Kidney (tissue), 14 donors: ENCODE results near the gene CMTM8. TPM values are rescaled to one million over a fixed set of nuclear protein-coding genes. Genes with fewer than 3 reads are reported as not detected.

Experiments
- DNase-seq, 5 donors: peaks; one replicate each; pipeline ENCODE4 v3.0.0-alpha.2; 2013 to 2020
- FAIRE-seq: peaks from 2 replicates; lab custom pipeline; 2012; peaks lifted over from hg19 to GRCh38; lab: Jason Lieb, UNC
- H3K27ac ChIP-seq, 2 donors: one replicate each; pipeline ENCODE4 v1.7.0; 2013; ENCODE audit warnings: low read depth in 2 of 2, low read length in 2 of 2, inconsistent platforms in 1 of 2
- H3K27me3 ChIP-seq: one replicate; pipeline ENCODE4 v1.7.1; 2013; ENCODE audit warnings: low read length, inconsistent platforms; ENCODE audit not compliant: control insufficient read depth, insufficient read depth
- H3K36me3 ChIP-seq, 3 donors: one replicate each; pipeline versions ENCODE4 v1.7.0 to v1.7.1; 2013; ENCODE audit warnings: low read length in 3 of 3, control low read depth in 1 of 3, inconsistent platforms in 1 of 3; ENCODE audit not compliant: insufficient read depth in 3 of 3, control insufficient read depth in 2 of 3
- H3K4me1 ChIP-seq, 3 donors: one replicate each; pipeline versions ENCODE4 v1.7.0 to v1.7.1; 2013; ENCODE audit warnings: low read length in 3 of 3, inconsistent platforms in 1 of 3, low read depth in 1 of 3; ENCODE audit not compliant: control insufficient read depth in 2 of 3, insufficient read depth in 2 of 3
- H3K4me3 ChIP-seq, 3 donors: one replicate each; pipeline versions ENCODE4 v1.7.0 to v1.8.1; 2013; ENCODE audit warnings: low read length in 3 of 3, control low read depth in 1 of 3, inconsistent platforms in 1 of 3
- H3K9ac ChIP-seq, 3 donors: one replicate each; pipeline versions ENCODE4 v1.7.0 to v1.7.1; 2013; ENCODE audit warnings: low read length in 3 of 3, control low read depth in 1 of 3, inconsistent platforms in 1 of 3
- H3K9me3 ChIP-seq, 3 donors: one replicate each; pipeline versions ENCODE4 v1.7.0 to v1.7.1; 2013; ENCODE audit warnings: low read length in 3 of 3, control low read depth in 1 of 3, inconsistent platforms in 1 of 3; ENCODE audit not compliant: control insufficient read depth in 2 of 3, insufficient read depth in 1 of 3
- intact Hi-C: fragments of 100-400 bp; cut with DNase I; formaldehyde crosslinking; loops from one replicate; pipeline ENCODE4 v1.11.1; 2022
- polyA plus RNA-seq: library from polyadenylated mRNA; stranded (reverse); fragments of 350-450 nt; fragmentation: Illumina TruSeq; extraction: RNeasy Lipid Tissue Mini Kit (QIAGEN cat#74804); gene quantifications from one replicate; pipeline ENCODE4 v1.2.3, GENCODE V29; 2014; ENCODE audit warnings: low read depth, low replicate concordance; ENCODE audit not compliant: insufficient read depth
- total RNA-seq: library from RNA; stranded (reverse); fragmentation: NEBNext Ultra II Directional; extraction: Animal tissue kit (Norgen Biotek cat#: 25700); gene quantifications from one replicate; pipeline ENCODE4 v1.2.1, GENCODE V29; 2021
- TF ChIP-seq, protein P1 (sequence below): IDR thresholded peaks from 3 replicates; pipeline ENCODE4 v1.5.1; 2012; ENCODE audit warnings: mild to moderate bottlenecking, moderate library complexity, borderline replicate concordance; ENCODE audit not compliant: insufficient read depth; ENCODE audit errors: extremely low read depth
- donor health status: control.
- donor health status: control.
- donor health status: control.
- donor health status: control.
- donor health status: control.
- donor health status: DM: yes; HTN: yes; CAD: no.
- donor health status: Normal renal cell carcinoma (clear cell type).

Gene CMTM8
- total and polyA plus RNA-seq, 2 donors from 2014 or later = 5.4 to 9.6 TPM

DNA sequence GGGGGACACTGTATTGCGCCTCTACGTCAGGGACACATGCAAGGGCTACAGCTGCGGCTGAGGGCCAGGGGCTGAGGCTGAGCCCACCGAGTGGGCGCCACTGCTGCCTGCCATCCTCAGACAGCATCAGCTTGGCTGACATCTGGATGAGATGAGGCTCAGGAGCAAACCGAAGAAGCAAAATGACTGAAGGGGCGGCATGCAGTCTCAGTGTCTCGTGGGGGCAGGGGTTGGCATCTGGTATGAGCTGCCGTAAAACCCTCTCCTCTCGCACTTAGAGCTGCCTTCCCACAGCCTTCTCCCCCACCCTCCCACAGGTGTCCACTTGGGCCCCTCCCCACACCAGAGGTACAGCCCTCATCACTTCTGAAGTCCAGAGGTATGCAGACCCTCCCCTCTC is 129.0 kb downstream of the CMTM8 start:
- Histone ChIP-seq H3K4me3 (no peak overlapping the region), H3K9me3 (no peaks in the 10 kb centered on the region), H3K27me3 (no peaks in the 10 kb centered on the region), H3K36me3 (no peaks in the 10 kb centered on the region), H3K27ac (no peak overlapping the region), H3K4me1 (no peaks in the 10 kb centered on the region), H3K9ac (no peak overlapping the region)
- TF ChIP-seq, protein P1, sequence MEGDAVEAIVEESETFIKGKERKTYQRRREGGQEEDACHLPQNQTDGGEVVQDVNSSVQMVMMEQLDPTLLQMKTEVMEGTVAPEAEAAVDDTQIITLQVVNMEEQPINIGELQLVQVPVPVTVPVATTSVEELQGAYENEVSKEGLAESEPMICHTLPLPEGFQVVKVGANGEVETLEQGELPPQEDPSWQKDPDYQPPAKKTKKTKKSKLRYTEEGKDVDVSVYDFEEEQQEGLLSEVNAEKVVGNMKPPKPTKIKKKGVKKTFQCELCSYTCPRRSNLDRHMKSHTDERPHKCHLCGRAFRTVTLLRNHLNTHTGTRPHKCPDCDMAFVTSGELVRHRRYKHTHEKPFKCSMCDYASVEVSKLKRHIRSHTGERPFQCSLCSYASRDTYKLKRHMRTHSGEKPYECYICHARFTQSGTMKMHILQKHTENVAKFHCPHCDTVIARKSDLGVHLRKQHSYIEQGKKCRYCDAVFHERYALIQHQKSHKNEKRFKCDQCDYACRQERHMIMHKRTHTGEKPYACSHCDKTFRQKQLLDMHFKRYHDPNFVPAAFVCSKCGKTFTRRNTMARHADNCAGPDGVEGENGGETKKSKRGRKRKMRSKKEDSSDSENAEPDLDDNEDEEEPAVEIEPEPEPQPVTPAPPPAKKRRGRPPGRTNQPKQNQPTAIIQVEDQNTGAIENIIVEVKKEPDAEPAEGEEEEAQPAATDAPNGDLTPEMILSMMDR = no peak
- DNase-seq = no peak
- intact Hi-C loops = no loop called here
- FAIRE-seq = no peak

DNA sequence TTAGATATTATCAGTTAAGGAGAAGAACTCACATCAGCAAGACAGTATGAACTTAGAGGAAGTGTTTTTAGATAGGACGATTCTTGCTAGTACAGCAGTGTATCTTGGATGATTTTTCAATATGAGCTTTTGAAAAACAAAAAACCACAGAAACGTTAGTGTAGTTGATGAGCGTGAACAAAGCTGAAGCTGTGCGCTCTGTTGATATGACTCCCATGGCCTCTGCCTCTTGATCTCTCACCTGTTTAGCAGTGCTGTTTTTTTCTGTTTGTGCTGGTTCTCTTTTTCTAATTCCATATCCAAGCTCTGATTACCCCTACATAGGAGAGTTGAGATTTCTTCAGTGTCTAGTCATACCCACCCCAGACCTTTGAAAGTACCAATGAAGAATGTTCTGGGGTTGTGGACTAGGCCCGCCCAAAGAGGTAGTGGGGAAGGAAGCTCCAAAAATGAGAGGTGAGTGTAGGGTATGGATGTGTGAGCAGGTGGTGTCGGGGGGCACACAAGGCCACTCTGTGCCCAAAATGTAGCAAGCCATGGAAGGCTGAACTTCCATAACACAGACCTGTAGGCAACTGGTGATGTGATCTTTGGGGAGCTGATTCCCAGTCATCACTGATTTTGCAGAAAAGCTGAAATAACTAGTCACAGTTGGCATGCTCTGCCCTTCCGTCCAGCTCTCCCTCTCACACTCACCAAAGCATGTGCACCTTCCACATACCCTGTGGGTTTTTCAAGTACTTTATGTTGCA is 133.2 kb downstream of the CMTM8 start:
- H3K4me3 ChIP-seq = no peak overlapping the region
- H3K27ac ChIP-seq = no peak overlapping the region
- H3K9me3 ChIP-seq = no peaks in the 10 kb centered on the region
- no peaks in the 10 kb centered on the region for H3K36me3 ChIP-seq
- no peak overlapping the region for H3K9ac ChIP-seq
- FAIRE-seq (no peak), DNase-seq (no peak)
- TF ChIP-seq, protein P1 = no peak
- H3K27me3 ChIP-seq = no peaks in the 10 kb centered on the region
- no peaks in the 10 kb centered on the region for H3K4me1 ChIP-seq
- intact Hi-C loops = no loop called here

- Histone ChIP-seq H3K27me3 (no peaks in the 10 kb centered on the region), H3K9me3 (no peaks in the 10 kb centered on the region), H3K36me3 (no peaks in the 10 kb centered on the region), H3K27ac (no peak overlapping the region), H3K4me3 (no peak overlapping the region), H3K9ac (no peak overlapping the region), H3K4me1 (no peaks in the 10 kb centered on the region)
- TF ChIP-seq, protein P1 = no peak
- no peak for DNase-seq
- FAIRE-seq = no peak
- intact Hi-C loops = no loop called here
Observed at GRCh38 chr3:32372213-32372490, 133.7 kb downstream of the CMTM8 start.

- Histone ChIP-seq H3K4me3 (no peak overlapping the region), H3K4me1 (no peaks in the 10 kb centered on the region), H3K27ac (no peak overlapping the region), H3K9ac (no peak overlapping the region), H3K9me3 (no peaks in the 10 kb centered on the region), H3K27me3 (no peaks in the 10 kb centered on the region), H3K36me3 (no peaks in the 10 kb centered on the region)
- TF ChIP-seq, protein P1 = no peak
- intact Hi-C loops = no loop called here
- DNase-seq (no peak), FAIRE-seq (no peak)
Observed at GRCh38 chr3:32373276-32373675, 134.8 kb downstream of the CMTM8 start.
